Right ventricle myocardium superior (tissue), 1 donor: ENCODE results near the gene BABAM2. TPM values are rescaled to one million over a fixed set of nuclear protein-coding genes. Genes with fewer than 3 reads are reported as not detected.
"Not testable (repeated sequence)": the region's sequence is repeated elsewhere in the genome, so short reads cannot be mapped to it uniquely, and the experiment has no call there.

Experiments used
- ATAC-seq: fragments of 200-7000 bp; cut with Tn5 transposase; one replicate; pipeline ENCODE4 v1.9.1; 2020; ENCODE audit warnings: mild to moderate bottlenecking; ENCODE audit not compliant: poor library complexity
- DNase-seq: peaks from one replicate; pipeline ENCODE4 v3.0.0-alpha.2; 2020
- intact Hi-C: fragments of 100-400 bp; cut with DNase I; formaldehyde crosslinking; loops from one replicate; pipeline ENCODE4 v1.11.2; 2022
- total RNA-seq: library from RNA; stranded (reverse); fragmentation: NEBNext Ultra II Directional; extraction: Animal tissue kit (Norgen Biotek cat#: 25700); gene quantifications from one replicate; pipeline ENCODE4 v1.2.1, GENCODE V29; 2021
- donor health status: DM: no; HTN: yes; CAD: no; lungs with severe emphysema.

Gene BABAM2
- total RNA-seq, 1 donor from 2014 or later, result 51.3 TPM

DNA sequence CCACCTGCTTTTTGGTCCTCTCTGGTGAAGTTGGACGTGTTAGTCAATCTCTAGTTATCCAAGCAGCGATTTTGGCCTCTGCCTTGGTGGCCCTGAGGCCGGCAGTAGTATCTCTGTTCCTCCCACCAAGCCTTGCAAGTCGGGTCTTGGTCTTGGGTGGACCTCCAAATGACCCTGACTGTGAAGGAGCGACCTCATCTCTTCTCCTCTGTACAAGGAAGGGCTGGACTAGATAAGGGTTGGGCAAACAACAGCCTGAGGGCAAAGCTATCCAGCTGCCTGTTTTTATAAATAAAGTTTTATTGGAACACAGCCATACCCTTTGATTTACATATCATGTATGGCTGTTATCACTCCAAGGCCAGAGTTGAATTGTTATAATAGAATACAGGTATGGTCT lies 427.5 kb downstream of the BABAM2 start:
- DNase-seq, result no peak
- intact Hi-C loops, result no loop called here
- ATAC-seq, result no peak

DNA sequence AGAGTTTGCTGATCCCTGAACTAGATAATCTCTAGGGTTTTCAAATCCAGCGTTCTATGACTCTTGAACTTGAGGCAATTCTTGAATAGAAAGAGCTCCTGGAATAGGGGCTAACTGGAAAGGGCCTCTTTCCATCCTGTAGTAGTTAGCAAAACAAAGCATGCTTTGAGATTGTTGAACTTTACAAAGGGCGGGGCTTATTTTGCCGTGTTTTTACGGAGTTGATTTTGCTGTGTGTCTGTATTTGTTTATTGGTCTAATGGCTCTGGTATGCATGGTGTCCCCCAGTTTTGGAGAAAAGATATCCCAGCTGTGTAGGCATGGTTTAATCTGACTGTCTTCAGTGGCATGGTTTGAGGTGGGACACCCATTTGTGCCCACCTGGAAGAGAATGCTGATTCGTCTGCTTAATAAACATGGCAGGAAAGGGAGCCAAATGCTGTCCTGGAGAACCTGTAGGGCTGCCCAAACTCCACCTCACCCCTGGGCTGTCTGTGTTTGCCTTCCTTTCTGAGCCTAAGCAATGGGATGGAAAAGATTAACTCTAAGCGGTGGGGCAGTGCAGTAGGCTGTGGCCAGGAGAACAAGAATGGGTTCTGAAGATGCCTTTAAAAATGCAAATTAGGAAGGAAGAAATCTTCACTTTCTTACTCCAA lies 428.1 kb downstream of the BABAM2 start:
- DNase-seq (no peak), ATAC-seq (no peak)
- intact Hi-C loops, result no loop called here

DNA sequence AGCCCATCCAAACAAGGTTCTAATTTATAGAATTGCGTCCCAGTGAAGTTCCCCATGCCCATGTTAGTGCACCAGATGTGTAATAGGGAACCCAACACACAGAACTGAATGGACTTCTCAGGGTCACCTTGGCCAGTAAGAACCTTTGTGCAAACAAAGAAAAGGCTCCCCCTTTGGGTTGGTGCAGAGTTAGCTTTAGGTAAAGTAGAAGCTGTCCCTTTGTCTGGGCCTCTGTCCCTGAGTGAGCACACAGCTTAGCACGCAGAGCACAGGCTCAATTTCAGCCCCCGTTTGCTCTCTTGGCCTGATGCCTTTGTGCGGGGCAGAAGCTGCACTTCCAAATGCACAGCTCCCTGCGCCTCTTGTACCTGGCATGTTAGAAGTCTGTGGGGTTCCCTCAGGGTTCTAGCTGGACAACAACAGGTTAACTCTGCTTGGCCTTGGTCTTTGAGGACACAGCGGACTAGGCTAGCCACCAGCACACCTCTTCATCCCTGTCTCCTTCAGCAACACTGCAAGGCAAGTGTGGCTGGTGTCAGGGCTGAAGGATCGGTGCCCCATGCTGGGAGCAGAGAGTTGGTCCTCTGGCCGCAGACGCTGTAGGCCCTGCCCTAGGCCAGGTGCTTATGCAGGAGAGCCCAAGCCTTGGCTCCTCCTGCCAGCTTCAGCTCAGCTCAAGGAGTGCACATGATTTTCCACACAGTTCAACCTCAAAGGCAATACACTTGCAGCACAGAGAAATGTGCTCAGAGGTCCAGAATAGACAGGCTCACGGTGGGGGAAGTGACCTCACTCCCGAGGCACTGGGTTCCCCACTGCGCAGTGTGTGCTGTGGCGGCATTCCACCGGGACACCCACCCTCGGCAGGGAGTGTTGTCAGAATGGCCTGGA lies 428.8 kb downstream of the BABAM2 start:
- DNase-seq (no peak), ATAC-seq (no peak)
- intact Hi-C loops, result no loop called here

DNA sequence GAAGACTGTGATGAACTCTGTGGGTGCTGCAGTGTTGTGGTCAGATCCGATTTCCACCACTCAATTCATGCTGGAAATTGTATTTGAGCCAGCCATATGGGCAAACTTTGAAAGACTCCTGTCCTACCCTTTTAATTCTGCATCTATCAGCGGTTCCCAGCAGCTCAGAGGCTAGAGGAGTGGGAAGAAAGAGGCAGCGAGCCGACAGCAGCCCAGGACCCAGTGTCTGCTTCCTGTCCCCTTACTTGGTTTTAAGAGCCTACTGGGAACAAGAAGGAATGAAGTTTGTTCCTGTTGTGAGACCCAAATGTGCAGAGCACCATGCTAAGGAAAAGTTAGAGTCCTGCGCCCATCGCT lies 429.5 kb downstream of the BABAM2 start:
- intact Hi-C loops, result no loop called here
- no peak for DNase-seq
- no peak for ATAC-seq

DNA sequence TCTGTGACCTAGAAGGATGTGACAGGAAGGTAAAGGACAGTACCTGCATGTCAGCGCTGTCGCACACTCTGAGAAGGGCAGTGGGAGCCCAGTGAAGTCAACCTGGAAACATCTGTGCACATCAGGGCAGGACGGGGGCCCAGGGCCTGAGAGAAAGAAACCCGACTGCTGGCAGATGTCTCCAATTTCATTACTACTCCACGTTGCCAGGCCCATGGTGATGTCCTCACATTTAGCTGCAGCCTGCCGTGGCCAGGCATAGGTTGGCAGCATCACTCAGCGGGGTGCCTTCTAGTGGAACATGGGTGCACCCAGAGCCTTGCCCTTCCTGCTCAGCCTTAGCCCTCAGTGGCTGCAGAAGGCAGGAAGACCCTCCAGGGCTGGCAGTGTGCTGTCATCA lies 429.8 kb downstream of the BABAM2 start:
- intact Hi-C loops, result no loop called here
- DNase-seq (no peak), ATAC-seq (no peak)

DNA sequence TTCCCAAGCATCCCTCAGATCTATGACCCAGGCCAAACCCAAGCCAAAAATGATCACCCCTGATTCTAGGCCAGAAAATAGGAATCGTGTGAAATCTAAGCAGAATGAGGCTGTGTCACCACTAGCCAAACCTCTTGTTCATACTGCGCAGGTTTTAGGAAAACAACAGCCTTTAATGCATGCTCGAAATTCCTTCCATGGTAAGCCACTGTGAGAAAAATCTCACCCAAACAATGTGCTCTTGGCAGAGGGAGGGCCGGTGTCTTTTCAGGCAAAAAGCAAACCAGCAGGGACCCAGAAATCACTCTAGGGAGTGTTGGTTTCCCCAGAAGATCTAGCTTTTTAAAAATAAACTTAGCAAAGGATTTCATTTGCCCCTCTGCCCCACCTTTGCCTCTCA lies 430.9 kb downstream of the BABAM2 start:
- ATAC-seq (no peak), DNase-seq (no peak)
- intact Hi-C loops, result no loop called here

DNA sequence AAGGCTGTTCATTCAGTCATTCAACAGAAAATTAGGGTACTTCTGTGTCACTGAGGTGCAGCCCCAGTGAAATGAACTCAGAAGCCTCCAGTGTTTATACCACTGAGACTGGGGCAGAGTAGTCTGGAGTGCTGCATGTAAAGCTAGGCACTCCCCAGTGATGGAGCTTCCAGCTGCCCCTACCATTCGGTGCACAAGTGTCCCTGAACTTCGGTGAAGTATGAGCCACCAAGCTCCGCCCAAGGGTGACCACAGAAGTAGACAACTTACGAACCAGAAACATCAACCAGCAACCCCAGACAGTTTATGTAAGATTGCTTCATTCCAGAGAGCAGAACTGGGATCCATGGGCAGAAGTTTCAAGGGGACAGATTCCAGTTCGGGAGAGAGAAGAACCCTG lies 431.5 kb downstream of the BABAM2 start:
- no peak for ATAC-seq
- intact Hi-C loops, result no loop called here
- no peak for DNase-seq

DNA sequence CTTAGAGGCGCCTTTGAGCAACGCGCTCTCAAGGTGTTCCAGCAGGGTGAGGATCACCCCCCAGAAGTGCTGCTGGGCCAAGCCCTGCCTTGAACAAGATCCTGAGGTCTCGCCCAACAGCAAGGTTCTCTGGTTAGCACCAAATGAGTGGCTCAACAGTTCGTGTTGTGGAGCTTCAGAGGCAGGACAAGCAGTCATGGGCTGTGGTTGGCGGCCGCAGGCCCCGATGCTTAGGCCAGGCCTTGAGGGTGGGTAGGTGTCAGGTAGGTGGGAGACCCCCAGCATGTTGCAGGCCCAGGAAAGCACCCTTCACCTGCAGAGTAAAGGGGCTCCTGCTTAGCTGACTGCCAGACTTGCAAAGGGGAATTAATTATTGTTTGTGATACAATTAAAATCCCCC lies 431.9 kb downstream of the BABAM2 start:
- DNase-seq (no peak), ATAC-seq (no peak)
- intact Hi-C loops, result no loop called here

DNA sequence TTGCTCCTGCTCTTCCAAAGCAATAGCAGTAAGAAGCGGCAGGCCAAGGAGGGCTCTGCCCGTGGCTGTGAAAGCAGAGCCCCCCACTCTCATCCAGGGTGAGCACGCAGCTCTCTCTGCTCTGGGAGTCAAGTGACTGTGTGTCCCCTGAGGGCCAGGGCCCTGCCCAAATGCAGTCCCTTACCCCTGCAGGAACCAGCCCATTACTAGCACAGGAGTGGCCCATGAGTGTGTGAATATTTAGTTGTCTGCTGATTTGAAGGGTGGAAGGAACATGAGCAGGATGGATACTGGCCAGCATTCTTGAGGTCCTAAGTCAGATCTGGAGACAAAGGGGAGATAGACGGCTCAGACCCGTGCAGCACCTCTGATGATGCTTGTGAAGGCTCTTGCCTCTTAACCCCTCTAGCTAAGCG lies 432.5 kb downstream of the BABAM2 start:
- intact Hi-C loops, result no loop called here
- DNase-seq, result no peak
- ATAC-seq, result no peak

DNA sequence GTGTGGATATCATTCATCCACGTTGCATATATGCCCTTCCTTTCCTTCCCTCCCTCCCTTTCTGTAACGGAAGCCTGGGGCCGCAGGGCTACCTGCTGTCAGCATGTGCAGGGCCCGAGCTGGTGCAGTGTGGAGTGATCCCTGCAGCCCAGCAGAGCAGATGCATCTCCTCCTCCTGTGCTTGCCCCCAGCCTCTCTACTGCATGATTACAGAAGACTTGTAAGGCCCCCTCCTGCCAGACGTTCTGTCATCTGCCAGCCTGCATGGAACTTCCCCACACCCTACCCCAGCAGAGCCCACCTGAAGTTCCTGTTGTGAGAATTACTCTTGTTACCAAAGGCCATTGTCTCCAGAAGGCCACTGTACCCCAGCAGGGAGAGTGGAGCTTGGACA lies 434.6 kb downstream of the BABAM2 start:
- intact Hi-C loops, result no loop called here
- ATAC-seq, result no peak
- DNase-seq, result no peak

DNA sequence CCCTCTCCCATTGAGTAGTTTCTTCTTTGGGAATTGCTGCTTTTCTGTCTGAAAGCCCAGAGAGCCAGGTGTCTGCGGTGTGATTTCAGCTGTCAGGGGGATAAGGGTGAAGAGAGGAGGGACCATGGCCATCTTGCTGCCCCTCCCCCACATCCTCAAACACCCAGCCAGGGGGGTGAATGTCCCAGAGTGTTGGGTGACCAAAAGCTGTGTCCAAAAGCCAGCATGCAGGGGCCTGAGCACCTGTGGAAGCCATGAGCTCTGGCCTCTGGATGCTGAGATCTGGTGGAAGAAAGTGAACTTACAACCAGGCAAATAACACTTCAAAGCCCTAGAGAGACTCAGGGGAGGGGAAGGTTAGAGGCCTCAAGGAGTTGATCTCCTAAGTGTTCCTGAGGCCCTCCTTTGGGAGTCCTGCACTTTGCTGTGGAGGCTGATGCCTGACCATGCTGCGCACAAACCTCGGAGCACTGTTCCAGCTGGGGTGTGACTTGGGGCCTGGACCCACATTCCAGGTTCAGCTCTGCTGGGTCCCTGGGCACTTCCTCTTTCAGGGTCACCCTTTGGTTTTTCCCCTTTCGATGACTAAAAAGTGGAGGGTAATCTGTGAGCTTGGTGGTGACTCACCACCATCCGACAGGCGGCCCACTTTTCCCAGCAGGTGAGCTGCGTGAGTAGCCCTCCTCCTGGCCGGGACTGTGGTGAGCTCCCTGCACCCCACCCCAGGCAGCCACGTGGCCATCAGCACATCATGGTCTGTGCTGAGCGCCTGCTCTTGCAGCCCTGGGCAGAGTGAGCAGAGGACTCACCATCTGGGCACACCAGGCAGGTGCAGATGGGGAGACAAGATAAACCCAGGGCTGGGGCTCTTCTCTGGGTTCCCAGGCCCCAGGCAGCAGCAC lies 435.3 kb downstream of the BABAM2 start:
- intact Hi-C loops, result no loop called here
- ATAC-seq (no peak), DNase-seq (no peak)

DNA sequence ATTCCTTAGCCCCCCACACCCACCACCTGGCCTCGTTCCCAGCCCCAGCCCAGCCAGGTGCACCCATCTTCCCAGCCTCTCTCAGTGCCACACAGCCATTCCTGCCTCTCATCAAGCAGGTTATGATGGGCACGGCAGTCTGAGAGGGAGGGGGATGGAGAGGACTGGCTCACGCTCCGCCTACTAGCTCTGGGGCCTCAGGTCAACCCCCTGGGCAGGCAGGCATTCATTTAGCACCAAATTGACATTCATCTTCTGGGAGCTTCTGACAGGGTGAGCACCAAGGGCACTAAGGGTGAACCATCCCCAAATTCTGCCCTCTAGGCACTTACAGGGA lies 435.9 kb downstream of the BABAM2 start:
- DNase-seq (no peak), ATAC-seq (no peak)
- intact Hi-C loops, result no loop called here

DNA sequence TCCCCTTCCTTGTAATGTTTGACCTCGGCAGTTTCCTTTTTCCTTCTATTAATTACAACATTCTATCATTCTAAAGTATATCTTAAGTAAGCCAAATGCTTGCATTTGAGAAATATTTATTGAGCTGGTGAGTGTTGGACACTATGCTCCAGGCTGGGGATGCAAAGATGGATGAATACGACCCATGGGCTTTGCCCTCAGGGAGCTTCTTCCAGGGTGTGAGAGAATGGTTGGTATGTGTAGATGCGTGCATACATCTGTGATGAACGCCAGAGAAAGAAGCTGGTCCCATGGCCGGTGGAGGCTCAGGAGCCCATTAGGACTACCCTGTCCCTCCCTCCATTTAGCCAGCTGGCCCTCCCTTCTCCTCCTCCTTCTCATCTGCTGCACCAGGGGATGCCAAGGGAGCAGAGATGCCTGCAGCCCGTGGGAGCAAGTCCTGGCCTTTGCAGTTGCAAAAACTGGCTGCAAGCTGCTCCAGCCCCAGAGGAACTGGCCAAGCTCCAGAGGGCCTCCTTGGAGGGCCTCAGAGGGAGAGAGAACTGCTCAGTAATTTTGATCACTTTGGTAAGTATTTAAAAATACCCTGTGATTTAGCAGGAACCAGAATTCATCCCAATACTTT lies 436.5 kb downstream of the BABAM2 start:
- ATAC-seq (peak; percentile 45), DNase-seq (no peak)
- intact Hi-C loops, result no loop called here

DNA sequence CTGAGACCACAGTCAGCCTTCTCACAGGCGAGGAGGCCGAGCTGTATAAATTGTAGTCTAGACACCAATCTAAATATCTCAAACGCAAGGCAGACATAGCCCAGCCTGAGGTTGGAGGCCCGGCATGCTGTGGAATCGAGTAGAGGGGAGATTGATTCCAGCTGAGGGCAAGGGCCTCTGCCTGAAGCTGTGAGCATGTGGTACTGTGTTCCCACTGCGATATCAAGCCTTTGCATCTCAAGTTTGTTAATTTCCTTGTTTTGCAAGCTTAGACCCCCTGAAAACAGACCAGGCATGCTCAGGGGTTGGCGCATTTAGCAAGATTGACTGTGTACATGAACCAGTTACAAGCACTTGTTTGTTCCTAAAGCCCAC lies 437.0 kb downstream of the BABAM2 start:
- intact Hi-C loops, result no loop called here
- DNase-seq, result no peak
- ATAC-seq, result no peak

DNA sequence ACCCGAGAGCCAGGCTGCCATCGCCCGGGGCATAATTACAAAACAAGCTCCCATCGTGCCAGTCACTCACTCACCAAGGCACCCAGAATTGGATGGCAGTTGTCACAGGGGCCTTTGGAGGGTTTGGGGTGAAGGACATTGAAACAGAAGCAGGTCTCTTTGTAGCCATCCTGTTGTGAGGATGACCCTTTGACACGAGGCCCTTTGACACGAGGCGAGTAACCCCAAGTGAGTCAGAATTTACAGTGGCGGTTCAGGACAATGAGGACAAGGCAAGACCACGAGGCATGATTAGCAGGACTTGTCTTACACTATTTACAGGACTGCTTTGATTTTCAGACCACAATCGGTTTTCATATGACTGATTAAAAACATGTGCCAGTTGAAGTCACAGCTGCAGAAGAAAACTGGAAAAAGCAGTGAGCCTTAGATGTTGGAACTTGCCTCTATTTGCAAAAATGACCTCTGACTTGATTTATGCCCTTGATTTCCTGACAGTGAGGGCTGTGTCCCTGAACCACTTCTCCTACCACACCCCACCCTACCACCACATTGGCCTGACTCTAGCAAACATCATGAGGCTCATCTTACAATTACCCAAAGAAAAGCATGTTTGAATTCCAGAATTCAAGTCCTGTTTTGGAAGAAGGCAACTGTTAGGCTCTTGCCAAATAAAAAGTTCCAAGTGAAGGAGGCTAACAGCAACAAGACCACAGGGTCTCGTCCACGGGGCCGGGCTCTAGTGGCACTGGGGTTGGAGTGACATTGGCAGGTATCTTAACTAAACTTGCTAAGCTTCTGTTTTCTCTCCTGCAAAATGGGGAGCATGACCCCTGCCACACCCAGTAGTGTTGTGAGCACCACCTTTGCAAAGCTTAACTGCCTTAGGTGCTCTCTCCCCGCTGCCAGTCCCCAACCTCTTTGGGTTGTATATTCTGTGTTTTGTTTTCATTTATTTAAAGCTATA lies 437.7 kb downstream of the BABAM2 start:
- DNase-seq (no peak), ATAC-seq (no peak)
- intact Hi-C loops, result no loop called here

DNA sequence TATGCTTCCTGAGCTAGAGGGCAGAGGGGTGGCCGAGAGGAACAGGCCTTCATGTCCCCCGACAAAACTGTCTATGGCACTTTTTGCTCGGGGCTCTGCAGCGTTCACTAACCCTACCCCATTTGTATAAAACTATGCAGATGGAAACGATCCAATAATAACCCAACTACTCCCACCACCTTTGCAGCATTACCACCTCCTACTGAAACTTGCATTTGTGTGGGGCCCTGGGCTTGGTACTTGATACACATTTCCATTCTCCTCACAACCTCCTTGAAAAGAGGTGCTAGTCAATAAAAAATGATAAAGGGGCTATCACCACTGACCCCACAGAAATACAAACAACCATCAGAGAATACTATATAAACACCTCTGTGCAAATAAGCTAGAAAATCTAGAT lies 438.7 kb downstream of the BABAM2 start:
- intact Hi-C loops, result no loop called here
- no peak for ATAC-seq
- DNase-seq, result no peak

DNA sequence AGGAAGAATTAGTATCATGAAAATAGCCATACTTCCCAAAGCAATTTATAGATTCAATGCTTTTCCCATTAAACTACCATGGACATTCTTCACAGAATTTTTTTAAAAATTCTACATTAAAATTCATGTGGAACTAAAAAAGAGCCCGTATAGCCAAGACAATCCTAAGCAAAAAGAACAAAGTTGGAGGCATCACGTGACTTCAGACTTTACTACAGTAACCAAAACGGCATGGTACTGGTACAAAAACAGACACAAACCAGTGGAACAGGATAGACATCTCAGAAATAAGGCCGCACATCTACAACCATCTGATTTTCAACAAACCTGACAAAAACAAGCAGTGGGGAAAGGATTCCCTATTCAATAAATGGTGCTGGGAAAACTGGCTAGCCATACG lies 440.2 kb downstream of the BABAM2 start:
- DNase-seq, ATAC-seq: not testable (repeated sequence)
- intact Hi-C loops, result loop anchor here (5.0 kb wide), 1 partner anchor 62 kb away; the partner anchor contains the start of gene FOSL2

DNA sequence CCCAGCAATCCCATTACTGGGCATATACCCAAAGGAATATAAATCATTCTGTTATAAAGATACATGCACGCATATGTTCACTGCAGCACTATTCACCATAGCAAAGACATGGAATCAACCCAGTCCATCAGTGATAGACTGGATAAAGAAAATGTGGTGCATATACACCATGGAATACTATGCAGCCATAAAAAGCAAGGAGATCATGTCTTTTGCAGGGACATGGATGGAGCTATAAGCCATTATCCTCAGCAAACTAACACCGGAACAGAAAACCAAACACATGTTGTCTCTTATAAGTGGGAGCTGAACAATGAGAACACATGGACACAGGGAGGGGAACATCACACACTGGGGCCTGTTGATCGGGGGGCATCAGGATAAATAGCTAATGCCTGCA lies 441.3 kb downstream of the BABAM2 start:
- not testable (repeated sequence) for DNase-seq, ATAC-seq

More for the DNA sequence above, 441.3 kb downstream of the BABAM2 start:
- intact Hi-C loops, result loop anchor here (5.0 kb wide), 1 partner anchor 61 kb away; the partner anchor contains the start of gene FOSL2
